Stimulated activated CD8-positive, alpha-beta memory T cell treated with anti-CD3 and anti-CD28 coated beads, Interleukin-12 subunit alpha, Interleukin-12 subunit beta, amount 100 ng/mL, for 1 hour (primary cell): ENCODE data around the gene ACSF3.

Experiments used
- DNase-seq: peaks from one replicate; pipeline ENCODE4 v3.0.0-alpha.2; 2020; ENCODE audit warnings: low read depth

The ACSF3 gene

DNA sequence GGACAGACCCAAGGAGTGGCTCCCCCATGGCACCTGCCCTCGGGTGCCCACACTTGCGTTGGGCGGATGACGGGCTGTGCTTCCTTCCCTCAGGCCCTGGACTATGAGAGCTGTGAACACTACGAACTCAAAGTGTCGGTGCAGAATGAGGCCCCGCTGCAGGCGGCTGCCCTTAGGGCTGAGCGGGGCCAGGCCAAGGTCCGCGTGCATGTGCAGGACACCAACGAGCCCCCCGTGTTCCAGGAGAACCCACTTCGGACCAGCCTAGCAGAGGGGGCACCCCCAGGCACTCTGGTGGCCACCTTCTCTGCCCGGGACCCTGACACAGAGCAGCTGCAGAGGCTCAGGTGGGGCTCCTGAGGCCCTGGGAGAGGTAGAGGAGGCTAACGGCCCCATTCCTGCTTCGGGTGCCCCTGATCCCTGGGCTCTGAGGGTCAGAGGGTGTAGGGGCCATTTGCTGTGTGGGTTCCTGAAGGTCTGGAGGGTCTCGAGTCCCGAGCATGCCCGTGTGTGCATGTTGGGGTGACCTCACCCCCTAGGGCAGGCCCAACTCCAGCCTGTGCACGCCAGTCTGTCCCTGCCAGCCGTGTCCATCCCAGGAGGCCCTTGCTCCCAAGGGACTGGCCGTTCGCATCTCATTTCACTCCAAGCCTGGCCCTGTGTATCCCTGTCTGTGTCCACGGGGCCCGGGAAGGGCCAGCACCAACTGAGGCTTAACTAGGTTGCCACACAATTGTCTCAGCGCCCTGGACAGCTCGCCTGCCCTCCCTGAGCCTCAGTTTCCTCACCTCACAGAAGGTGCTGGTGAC is 96.7 kb downstream of the ACSF3 start:
- no peak for DNase-seq

- DNase-seq = no peak
Measured at GRCh38 chr16:89191033-89191900, 97.6 kb downstream of the ACSF3 start.

DNA sequence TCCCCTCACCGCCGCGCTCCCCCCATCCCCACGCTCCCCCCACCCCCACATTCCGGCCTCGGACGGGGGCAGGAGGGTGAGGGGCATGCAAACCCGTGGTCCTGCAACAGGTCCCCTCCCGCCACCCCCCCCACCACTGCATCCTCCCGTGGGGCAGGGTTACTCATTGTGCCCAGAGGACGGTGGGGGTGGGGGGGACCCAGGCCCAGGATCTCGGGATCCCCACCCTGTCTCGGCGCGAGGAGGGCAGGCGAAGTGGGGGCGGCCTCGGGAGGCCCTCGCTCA is 98.2 kb downstream of the ACSF3 start:
- no peak for DNase-seq

DNA sequence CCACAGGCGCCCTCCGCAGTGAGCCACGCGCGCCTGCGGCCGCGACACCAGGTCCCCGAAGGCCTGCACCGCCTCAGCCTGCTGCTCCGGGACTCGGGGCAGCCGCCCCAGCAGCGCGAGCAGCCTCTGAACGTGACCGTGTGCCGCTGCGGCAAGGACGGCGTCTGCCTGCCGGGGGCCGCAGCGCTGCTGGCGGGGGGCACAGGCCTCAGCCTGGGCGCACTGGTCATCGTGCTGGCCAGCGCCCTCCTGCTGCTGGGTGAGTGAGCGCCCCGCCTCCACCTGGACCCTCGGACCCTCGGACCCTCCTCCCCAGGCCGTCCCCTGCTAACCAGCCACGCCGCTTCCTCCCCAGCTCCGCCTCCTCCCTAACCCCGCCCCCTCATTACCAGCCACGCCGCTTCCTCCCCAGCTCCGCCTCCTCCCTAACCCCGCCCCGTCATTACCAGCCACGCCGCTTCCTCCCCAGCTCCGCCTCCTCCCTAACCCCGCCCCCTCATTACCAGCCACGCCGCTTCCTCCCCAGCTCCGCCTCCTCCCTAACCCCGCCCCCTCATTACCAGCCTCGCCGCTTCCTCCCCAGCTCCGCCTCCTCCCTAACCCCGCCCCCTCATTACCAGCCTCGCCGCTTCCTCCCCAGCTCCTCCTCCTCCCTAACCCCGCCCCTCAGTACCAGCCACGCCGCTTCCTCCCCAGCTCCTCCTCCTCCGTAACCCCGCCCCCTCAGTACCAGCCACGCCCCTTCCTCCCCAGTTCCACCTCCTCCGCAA is 98.7 kb downstream of the ACSF3 start:
- peak; percentile 36 for DNase-seq

- DNase-seq = no peak
Measured at GRCh38 chr16:89192956-89193575, 99.4 kb downstream of the ACSF3 start.

DNA sequence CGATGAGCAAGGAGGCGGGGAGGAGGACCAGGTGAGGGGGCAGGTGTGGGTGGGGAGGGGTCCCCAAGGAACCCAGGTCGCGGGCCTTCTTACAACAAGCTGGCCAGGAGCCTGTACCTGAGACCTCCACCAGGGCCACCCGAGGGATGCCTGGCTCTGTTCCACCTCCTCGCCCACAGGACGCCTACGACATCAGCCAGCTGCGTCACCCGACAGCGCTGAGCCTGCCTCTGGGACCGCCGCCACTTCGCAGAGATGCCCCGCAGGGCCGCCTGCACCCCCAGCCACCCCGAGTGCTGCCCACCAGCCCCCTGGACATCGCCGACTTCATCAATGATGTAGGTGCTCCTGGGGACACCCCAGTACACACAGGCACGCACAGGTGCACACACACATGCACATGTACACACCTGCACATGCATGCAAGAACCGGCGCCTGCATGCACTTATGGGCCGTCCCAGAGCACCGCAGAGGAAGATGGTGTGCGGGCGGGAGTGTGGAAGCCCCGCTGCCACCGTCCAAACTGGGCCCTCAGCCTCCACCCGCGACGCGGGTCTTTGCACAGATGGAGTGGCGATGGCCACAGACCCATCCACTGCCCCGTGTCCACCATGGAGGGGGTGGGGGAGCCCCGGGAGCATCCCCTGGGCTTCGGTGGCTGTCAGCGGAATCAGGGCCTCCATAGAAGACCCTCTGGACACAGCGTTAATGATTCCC is 100.1 kb downstream of the ACSF3 start:
- no peak for DNase-seq

GRCh38 chr16:89194340-89195311 is 101.0 kb downstream of the ACSF3 start:
- no peak for DNase-seq

DNA sequence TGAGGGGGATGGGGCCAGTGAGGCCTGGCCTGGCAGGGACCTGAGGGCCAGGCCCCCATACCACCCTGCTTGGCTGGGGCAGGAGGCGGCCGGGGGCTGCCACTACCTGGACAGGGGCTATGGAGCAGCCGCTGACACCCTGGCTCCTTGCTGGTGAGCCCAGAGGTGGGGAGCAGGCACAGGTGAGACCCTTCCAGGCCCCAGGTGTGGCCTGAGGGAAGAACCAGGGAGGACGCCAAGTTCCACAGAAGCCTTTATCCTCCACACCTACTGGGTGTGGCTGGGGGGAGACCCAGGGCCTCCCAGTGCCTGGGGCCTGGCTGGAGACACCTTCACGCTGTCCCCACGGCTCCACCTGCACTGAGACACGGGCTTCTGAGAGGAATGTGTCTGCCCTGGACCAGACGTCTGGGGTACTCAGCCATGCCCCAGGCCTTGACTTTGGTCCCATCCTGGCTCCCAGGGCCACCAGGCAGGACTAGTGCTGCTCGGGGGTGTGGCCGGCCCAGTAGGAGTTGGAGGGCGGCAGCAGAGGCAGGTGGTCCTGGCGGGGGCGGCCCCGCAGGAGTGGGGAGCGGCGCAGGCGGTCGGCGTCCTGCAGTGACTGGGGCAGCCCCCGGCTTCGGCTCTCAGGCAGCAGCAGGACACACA is 102.0 kb downstream of the ACSF3 start:
- no peak for DNase-seq

DNA sequence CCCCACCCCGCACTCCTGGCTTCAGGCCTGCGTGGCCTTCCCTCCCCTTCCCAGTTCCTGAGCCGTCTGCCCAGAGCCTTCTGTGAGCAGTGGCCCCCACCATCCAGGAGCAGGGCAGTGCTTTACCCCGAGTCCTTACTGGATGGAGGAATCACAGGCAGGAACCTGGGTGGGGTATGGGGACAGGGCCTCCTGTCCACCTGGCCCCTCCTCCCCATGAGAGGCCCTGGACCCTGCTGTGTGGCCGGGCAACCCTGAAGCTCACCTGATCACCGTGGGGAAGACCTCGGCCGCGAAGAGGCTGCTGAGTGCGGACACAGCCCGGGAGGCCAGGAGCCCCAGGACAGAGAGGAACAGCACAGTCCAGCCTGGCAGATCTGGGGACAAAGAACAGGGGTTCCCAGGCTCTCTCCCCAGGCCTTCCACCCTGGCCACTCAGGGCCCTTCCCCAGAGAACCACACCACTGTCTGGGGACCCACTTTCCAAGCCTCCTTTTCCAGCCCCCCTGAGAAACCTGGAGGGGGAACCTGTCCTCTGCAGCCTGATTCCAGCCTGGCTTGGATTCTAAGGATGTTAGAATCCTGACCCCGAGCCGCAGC is 103.5 kb downstream of the ACSF3 start:
- no peak for DNase-seq

DNA sequence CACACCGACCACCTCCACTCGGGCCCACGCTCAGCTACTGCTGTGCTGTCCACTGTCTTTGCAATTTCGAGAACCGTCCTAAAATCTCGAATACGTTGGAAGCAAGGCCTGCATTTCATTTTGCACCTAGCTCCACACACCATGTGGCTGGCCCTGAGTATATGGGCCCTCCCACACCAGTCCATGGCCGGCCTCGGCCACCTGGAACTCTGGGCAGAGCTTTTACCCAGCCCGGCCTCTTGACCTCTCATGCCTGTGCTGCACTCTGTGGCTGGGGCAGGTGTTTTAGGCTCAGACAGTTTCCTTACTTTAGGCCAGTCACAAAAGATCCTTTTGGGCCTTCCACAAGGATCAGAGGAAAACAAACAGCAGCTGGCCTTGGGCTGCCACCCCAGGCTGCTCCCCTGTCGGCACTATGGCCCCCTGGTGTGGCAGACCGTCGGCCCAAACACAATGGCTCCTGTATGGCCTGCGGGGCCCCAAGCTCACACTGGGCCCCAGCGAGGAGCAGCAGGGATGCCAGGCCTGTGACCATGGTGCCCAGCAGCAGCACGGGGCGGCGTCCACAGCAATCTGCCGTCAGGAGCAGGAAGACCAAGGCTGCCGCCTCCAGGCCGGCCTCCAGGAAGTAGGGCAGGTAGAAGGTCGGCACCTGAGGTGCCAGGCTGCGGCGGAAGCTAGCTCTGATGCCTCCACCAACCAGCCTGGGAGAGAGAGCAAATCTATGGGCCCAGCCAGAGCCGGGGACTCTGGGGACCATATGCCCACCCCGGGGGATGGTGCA is 104.2 kb downstream of the ACSF3 start:
- no peak for DNase-seq

- no peak for DNase-seq
Measured at GRCh38 chr16:89198417-89199240, 105.0 kb downstream of the ACSF3 start.

- DNase-seq = no peak
Measured at GRCh38 chr16:89199241-89200123, 105.8 kb downstream of the ACSF3 start.

DNA sequence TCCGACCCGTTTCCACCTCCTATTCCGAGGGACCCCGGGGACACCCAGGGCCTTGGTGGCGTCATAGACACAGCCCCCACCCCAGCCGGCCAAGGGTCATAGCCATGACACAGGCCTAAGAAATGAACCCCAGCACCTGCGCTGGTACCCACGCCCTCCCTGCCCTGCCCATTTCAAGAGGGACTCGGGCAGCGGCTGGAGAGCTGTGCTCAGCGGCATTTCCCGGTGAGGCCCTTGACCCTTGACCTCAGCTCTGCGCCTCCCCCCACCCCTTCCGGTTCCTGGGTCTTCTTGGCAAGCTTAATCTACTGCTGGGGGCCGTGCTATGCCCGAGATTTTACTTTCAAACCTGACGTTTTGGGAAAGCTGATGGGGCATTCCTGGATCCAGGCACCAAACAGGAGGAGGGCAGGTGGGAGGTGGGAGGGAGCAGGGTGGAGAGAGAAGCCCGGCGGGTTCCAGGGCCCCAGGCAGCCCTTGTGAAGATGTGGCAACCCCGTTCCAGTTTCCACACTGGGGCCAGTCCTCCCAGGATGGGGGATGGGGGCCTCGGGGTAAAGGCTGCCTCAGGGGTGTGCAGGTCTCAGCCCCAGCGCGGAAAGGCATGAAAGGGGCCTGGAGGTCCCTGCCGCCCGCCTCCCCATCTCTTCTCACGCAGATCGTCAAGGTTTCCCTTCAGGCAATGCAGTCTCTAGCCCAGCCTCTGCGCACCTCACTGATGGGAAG is 106.6 kb downstream of the ACSF3 start, which contains the start of gene SLC22A31:
TSS of gene SLC22A31 (minus strand) at position 414 of the 726 bp plus-strand sequence. CDS start at position 378, 36 bp downstream.
- no peak for DNase-seq

DNA sequence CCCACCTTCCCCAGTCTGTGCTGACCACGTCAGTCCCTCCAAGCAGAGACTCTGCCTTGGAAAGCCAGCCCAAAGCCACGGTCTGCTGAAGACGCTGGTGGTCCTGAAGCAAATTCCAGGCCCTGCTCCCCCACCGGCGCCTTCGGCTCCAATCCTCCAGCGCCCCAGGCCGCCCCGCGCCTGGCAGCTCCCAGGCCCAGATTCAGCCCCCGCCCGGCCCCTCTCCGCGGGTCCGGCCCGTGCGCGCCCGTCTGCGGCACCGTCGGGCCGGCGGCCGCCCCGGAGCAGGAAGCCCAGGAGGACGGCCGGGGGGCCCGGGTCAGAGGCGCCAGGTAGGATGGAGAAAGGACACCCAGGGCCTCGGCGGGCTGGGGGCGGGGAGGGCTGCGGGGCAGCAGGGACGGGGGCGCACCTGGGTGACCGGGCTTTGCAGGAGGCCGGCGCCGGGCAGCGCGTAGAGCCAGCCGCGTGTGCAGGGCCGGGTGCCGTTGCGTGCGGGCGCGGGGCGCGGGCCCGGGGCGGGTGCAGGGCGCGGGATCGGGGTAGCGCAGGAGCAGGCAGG is 107.3 kb downstream of the ACSF3 start:
- DNase-seq = no peak
